Muscle layer of colon (tissue), 2 donors: Measurements from ENCODE around the gene EEF1AKMT1.
A peak's percentile ranks its signal among the peaks of the same experiment; 100 is the strongest.

Experiments
- H3K27ac ChIP-seq: one replicate; pipeline ENCODE4 v1.7.0; 2013; ENCODE audit warnings: low read depth, mild to moderate bottlenecking, low read length, moderate library complexity
- H3K27me3 ChIP-seq, 2 donors: one replicate each; pipeline ENCODE4 v1.7.0; 2013; ENCODE audit warnings: low read length in 2 of 2, mild to moderate bottlenecking in 2 of 2; ENCODE audit not compliant: insufficient read depth in 2 of 2, control insufficient read depth in 1 of 2
- H3K36me3 ChIP-seq: one replicate; pipeline ENCODE4 v1.7.0; 2013; ENCODE audit warnings: mild to moderate bottlenecking, low read length; ENCODE audit not compliant: insufficient read depth
- H3K4me1 ChIP-seq: one replicate; pipeline ENCODE4 v1.7.0; 2013; ENCODE audit warnings: mild to moderate bottlenecking, low read length; ENCODE audit not compliant: insufficient read depth
- H3K4me3 ChIP-seq, 2 donors: one replicate each; pipeline ENCODE4 v1.7.0; 2013; ENCODE audit warnings: low read length in 2 of 2, low read depth in 1 of 2, mild to moderate bottlenecking in 1 of 2, moderate library complexity in 1 of 2
- H3K9ac ChIP-seq: one replicate; pipeline ENCODE4 v1.7.0; 2013; ENCODE audit warnings: low read length
- H3K9me3 ChIP-seq: one replicate; pipeline ENCODE4 v1.7.0; 2013; ENCODE audit warnings: mild to moderate bottlenecking, low read length
- donor health status: abdominal sarcoma.
- donor health status: Adenocarcinoma of cecum.

EEF1AKMT1 gene, protein sequence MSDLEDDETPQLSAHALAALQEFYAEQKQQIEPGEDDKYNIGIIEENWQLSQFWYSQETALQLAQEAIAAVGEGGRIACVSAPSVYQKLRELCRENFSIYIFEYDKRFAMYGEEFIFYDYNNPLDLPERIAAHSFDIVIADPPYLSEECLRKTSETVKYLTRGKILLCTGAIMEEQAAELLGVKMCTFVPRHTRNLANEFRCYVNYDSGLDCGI

DNA sequence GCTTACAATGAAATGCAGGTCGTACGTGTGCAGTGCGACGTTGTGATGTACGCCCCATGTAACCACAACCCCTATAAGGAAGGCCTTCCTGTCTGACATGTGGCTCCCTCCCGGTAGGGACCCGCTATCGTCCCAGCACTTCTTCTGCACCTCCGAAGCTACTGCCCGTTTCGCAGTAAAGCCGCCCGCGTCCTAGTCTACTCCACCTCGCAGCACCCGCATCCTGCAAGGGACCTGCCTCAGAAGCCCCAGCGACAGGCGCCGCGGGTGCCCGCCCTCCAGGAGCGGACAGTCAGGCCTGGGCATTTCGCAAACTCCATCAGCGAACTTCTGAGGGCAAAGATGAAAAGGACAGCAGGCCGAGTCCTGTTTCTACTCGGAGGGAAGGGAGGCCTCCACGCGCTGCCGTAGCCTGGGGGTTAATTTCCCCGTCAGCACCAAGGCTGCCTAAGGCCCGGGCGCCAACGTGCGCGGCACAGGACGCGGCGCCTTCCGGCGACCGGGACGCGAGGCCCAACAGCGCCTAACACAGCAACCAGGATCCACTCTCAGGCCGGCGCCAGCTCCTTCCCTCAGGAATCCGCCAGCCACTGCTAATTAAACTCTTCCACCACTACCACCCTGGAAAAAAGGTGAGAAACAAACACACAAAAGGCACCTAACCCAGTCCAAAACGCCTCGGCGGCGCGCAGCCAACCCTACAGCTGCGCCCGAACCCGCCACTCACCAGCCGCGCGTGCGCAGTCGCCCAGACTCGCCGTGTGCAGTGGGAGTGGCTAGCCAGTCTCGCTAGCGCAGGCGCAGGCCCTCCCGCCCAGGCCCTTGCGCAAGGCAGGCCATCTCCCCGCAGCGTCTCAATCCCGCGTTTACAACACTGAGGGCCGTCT lies at the start of gene EEF1AKMT1:
Gene EEF1AKMT1 (minus strand): TSS at position 768 of the 887 bp plus-strand sequence. CDS start 16,363 bp downstream, outside the sequence.
- H3K9me3 ChIP-seq = no peaks in the 10 kb centered on the region
- H3K27ac ChIP-seq = peak within 1 kb of the TSS; percentile 89
- peak within 1 kb of the TSS; percentile 82 for H3K9ac ChIP-seq
- H3K4me3 ChIP-seq = peak within 1 kb of the TSS; percentile 51 to 92
- peaks cover 8% of the 10 kb centered on the region for H3K4me1 ChIP-seq
- no peaks in the 10 kb centered on the region for H3K27me3 ChIP-seq
- H3K36me3 ChIP-seq = peaks cover 8% of the 10 kb centered on the region

DNA sequence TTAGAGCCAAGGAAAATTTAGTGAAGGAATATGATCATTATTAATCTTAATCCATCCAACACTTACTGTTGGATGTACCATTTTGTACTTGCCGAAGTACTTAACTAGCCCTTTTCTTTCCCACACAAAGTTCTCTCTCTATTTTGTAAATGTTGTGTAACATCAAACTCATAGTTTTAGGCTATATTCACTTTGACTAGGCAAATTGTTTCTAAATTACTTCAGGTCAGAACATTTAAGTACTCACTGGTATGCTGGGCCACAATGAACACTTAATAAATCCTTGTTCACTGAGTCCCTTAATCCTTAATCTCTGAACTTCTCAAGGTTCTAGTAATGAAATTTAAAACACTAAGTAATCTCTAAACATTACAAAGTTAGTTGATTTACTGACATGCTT lies 49.3 kb upstream of the EEF1AKMT1 start:
- H3K4me1 ChIP-seq = peaks cover 15% of the 10 kb centered on the region
- no peaks in the 10 kb centered on the region for H3K36me3 ChIP-seq
- H3K27me3 ChIP-seq = no peaks in the 10 kb centered on the region
- no peak overlapping the region for H3K27ac ChIP-seq
- no peak overlapping the region for H3K4me3 ChIP-seq
- H3K9ac ChIP-seq = no peak overlapping the region
- no peaks in the 10 kb centered on the region for H3K9me3 ChIP-seq

DNA sequence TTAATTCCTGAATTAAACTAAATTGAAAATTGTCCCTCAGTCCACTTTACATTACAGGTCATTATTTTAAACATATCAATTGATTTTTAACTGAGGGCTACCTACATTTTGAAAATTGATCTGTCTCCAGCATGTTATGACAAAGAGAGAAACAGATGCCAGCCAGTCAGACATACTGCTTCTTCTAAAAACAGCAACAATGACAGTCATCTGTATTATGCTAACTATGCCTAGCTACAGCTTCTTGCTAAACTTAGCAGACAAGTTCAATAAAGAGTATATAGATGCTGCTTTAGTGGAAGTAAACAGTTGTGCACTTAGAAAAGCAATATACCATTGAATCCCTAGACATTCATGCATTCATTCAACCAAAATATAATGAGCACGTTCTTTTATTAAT lies 48.6 kb upstream of the EEF1AKMT1 start:
- Histone ChIP-seq H3K9ac (no peak overlapping the region), H3K4me1 (peaks cover 15% of the 10 kb centered on the region), H3K36me3 (no peaks in the 10 kb centered on the region), H3K9me3 (no peaks in the 10 kb centered on the region), H3K4me3 (no peak overlapping the region), H3K27me3 (no peaks in the 10 kb centered on the region), H3K27ac (no peak overlapping the region)

DNA sequence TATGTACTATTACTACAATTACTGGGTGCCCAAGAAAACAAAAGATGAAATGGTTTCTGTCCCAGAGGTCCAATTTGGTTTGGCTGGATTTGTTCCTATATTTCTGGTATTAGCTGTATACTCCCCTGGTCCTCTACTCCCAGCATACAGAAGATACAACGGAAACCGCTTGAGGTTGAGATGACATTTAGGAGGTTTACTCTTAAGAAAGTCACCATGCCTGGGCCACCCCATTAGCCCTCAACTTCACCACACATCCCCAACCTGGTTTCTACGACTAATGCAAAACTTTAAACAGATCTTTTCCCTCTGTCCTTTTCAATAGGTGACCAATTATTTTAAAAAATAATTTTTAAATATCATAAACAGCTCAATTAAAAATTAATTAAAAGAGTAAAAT lies 46.0 kb upstream of the EEF1AKMT1 start:
- Histone ChIP-seq H3K9ac (no peak overlapping the region), H3K27ac (no peak overlapping the region), H3K4me3 (no peak overlapping the region), H3K9me3 (no peaks in the 10 kb centered on the region), H3K27me3 (no peaks in the 10 kb centered on the region), H3K36me3 (no peaks in the 10 kb centered on the region), H3K4me1 (peaks cover 1% of the 10 kb centered on the region)

DNA sequence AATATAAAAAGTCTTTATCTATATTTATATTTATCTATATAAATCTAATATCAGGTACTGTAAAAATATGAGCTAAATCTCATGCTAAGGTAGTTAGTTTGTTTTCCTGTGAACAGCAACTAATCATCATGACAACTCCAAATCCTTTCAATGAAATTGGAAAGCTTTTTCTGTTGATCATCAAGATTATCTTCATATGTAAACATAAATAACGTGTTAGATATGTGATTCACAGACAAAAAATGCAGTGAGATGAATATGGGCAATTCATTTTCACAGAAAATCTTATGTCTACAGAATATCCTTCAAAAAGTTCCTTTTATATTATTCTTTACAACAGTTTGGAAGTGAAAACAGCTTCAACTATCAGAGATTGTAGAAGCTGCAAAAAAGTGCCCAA lies 41.7 kb upstream of the EEF1AKMT1 start:
- Histone ChIP-seq H3K27ac (no peak overlapping the region), H3K27me3 (no peaks in the 10 kb centered on the region), H3K4me1 (peaks cover 15% of the 10 kb centered on the region), H3K36me3 (no peaks in the 10 kb centered on the region), H3K9me3 (no peaks in the 10 kb centered on the region), H3K4me3 (no peak overlapping the region), H3K9ac (no peak overlapping the region)

DNA sequence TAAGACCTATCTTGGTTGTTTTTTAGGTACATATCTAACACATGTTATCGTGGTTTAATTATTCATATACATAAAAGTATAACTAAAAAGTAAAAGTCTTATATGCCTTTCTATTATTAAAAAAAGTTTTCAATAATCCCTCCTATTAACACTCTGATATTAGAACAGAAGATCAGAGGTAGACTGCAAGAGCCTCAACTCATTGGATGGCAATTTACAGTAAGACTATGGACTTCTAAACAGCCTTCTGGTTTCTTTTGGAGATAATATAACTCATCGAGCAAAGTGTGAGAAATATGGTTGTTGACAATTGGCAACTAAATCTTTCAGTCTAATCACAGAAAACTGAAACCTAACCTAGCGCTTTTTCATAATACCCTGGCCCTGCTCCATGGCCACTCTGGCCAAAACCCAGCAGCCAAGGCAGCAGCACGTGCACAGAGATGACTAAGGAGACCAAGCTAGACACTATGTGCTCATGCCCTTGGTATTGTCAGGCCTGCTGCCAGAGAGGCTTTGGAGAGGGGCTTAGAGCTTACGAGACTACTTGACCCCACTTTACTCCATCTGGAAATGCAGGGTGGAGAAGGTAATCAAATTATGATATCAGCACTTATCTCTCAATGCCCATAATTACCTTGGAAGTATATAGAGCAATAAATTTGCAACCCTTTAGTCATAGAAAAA lies 40.6 kb upstream of the EEF1AKMT1 start:
- no peak overlapping the region for H3K9ac ChIP-seq
- H3K36me3 ChIP-seq = peaks cover 3% of the 10 kb centered on the region
- H3K4me1 ChIP-seq = peaks cover 15% of the 10 kb centered on the region
- H3K4me3 ChIP-seq = peak overlapping the region in 1 of 2 donors; percentile 27
- H3K9me3 ChIP-seq = no peaks in the 10 kb centered on the region
- H3K27me3 ChIP-seq = no peaks in the 10 kb centered on the region
- peak overlapping the region; percentile 14 for H3K27ac ChIP-seq

DNA sequence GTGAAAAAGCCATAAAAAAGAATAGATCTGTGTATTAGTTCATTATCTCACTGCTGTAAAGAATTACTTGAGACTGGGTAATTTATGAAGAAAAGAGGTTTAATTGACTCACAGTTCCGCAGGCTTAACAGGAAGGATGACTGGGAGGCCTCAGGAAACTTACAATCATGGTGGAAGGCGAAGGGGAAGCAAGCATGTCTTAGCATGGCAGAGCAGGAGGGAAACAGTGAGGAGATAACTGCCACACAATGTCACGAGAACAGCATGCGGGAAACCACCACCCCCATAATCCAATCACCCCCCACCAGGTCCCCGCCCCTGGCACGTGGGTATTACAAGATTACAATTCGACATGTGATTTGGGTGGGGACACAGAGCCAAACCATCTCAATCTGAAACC lies 39.1 kb upstream of the EEF1AKMT1 start:
- no peak overlapping the region for H3K27ac ChIP-seq
- H3K9ac ChIP-seq = no peak overlapping the region
- H3K27me3 ChIP-seq = no peaks in the 10 kb centered on the region

DNA sequence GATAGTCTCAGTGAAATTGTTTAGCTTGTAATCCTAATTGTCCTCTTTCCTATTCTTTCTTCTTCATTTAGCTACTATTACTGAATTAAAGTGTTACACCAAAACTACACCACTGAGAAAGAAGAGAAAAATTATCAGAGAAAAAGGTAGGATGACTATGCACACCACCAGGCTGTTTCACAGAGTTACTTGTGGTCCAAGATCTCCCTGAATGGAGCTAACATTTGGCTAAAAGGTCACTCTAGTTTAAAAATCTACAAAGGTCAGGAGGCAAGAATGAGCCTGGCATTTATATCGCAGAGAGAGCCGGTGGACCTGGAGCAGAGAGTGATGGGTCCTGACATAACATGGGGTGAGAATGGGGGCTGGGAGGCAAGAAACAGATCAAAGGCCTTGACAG lies 37.0 kb upstream of the EEF1AKMT1 start:
- no peak overlapping the region for H3K9ac ChIP-seq

More for the DNA sequence above, 39.1 kb upstream of the EEF1AKMT1 start:
- peaks cover 15% of the 10 kb centered on the region for H3K4me1 ChIP-seq
- peaks cover 18% of the 10 kb centered on the region for H3K36me3 ChIP-seq
- no peak overlapping the region for H3K4me3 ChIP-seq
- no peaks in the 10 kb centered on the region for H3K9me3 ChIP-seq

DNA sequence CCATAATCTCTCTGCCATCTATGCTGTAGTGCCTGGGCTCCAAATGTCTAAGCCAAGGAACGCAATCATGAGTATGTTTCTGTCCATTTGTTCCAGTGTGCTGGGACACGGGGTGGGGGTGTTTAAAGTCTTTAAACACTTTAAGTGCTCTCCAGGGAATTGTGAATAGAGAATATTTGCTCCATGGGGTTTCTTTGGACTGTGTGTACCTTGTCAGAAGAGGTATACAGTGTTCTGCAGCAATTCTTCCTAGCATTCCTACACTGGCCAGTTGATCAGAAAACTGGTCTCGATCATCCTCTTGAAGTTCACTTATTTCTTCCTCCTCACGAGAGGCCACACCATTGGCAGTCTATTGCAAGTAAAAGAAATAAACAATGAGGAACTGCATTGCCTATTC lies 35.1 kb upstream of the EEF1AKMT1 start:
- no peak overlapping the region for H3K4me3 ChIP-seq
- H3K36me3 ChIP-seq = peaks cover 29% of the 10 kb centered on the region
- no peaks in the 10 kb centered on the region for H3K27me3 ChIP-seq
- H3K27ac ChIP-seq = no peak overlapping the region
- H3K9ac ChIP-seq = no peak overlapping the region
- peaks cover 8% of the 10 kb centered on the region for H3K4me1 ChIP-seq
- no peaks in the 10 kb centered on the region for H3K9me3 ChIP-seq

More for the DNA sequence above, 37.0 kb upstream of the EEF1AKMT1 start:
- Histone ChIP-seq H3K4me3 (no peak overlapping the region), H3K27ac (no peak overlapping the region), H3K27me3 (no peaks in the 10 kb centered on the region), H3K36me3 (peaks cover 29% of the 10 kb centered on the region), H3K9me3 (no peaks in the 10 kb centered on the region), H3K4me1 (peaks cover 15% of the 10 kb centered on the region)

DNA sequence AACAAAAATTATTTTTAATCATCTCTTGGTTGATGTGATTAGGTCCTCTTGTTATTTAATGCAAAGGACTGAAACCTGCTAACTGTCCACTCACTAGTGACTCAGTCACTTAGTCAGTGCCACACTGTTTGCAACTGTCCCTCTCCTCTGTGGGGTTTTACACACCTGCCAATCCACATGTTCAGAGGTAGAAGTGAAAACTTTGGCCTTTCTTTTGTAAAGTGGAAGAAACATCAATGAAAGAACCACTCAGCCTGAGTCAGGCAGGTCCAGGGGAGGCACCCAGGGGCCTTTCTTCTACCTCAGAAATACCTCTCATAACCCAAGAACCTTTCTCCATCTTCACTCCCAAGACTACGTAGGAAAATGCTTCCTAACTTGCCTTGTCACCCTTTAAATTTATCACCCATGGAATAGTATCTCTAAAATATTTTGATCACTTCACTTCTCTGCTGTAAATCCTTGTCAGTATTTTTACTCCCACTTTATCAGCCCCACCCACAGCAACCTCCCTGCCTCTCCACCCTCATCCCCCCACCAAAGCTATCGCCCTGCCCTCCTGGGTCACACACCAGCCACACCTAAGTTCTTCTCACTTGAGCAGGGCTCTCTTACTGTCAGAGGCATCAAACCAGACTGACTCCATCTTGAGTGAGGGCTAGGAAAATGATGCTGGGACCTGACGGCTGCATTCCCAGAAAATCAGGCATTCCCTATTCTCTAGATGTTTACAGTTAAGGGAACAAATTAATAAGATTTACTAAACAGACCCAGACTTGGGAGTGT lies 29.6 kb upstream of the EEF1AKMT1 start:
- no peaks in the 10 kb centered on the region for H3K9me3 ChIP-seq
- H3K4me1 ChIP-seq = no peaks in the 10 kb centered on the region
- peaks cover 17% of the 10 kb centered on the region for H3K36me3 ChIP-seq
- no peak overlapping the region for H3K4me3 ChIP-seq
- no peak overlapping the region for H3K9ac ChIP-seq
- H3K27ac ChIP-seq = no peak overlapping the region
- no peaks in the 10 kb centered on the region for H3K27me3 ChIP-seq

DNA sequence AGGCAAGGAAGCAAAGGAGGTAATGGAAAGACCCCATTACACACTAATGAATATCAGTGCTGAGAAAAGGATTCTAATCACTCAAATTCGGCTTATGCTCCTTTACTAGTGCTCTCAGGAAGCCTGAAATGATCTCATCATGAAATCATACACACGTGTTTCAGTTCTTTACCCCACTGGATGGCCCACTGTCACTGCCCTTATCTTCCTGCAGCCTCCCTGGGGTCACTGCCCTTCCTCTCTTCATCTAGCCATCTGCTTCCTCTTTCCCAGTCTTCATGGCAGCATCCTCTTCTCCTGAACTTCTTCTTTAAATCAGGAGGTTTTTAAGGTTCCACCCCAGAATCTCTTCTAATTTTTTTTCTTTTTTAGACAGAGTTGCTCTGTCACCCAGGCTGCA lies 27.9 kb upstream of the EEF1AKMT1 start:
- Histone ChIP-seq H3K4me1 (peaks cover 5% of the 10 kb centered on the region), H3K4me3 (no peak overlapping the region), H3K9me3 (no peaks in the 10 kb centered on the region), H3K27ac (no peak overlapping the region), H3K9ac (no peak overlapping the region), H3K36me3 (peaks cover 7% of the 10 kb centered on the region), H3K27me3 (no peaks in the 10 kb centered on the region)
